ENCODE data around the gene PXT1.

- TF ChIP-seq POLR2A (IDR thresholded peaks at IDR 0.05) (no peak), CTCF (IDR thresholded peaks at IDR 0.05) (no peak)
Observed at GRCh38 chr6:36404164-36404563, 38.5 kb downstream of the PXT1 start.

Measured in body of pancreas (tissue), 4 donors.